ENCODE data around the gene MYL4. TPM values are rescaled to one million over a fixed set of nuclear protein-coding genes. Genes with fewer than 3 reads are reported as not detected.

MYL4 gene
- total RNA-seq, 1 donor from 2014 or later = 7.6 TPM

GRCh38 chr17:47230864-47231263, 21.7 kb downstream of the MYL4 start:
- no peaks in the 10 kb centered on the region for H3K9me3 Mint-ChIP-seq (ENCODE audit: unreplicated experiment)
- H3K36me3 Mint-ChIP-seq (ENCODE audit: unreplicated experiment) = peaks cover 5% of the 10 kb centered on the region
- H3K4me1 Mint-ChIP-seq (ENCODE audit: low read depth, unreplicated experiment) = no peaks in the 10 kb centered on the region
- no peak for DNase-seq
- no peak overlapping the region for H3K4me3 Mint-ChIP-seq (ENCODE audit: unreplicated experiment)
- TF ChIP-seq, protein P1, sequence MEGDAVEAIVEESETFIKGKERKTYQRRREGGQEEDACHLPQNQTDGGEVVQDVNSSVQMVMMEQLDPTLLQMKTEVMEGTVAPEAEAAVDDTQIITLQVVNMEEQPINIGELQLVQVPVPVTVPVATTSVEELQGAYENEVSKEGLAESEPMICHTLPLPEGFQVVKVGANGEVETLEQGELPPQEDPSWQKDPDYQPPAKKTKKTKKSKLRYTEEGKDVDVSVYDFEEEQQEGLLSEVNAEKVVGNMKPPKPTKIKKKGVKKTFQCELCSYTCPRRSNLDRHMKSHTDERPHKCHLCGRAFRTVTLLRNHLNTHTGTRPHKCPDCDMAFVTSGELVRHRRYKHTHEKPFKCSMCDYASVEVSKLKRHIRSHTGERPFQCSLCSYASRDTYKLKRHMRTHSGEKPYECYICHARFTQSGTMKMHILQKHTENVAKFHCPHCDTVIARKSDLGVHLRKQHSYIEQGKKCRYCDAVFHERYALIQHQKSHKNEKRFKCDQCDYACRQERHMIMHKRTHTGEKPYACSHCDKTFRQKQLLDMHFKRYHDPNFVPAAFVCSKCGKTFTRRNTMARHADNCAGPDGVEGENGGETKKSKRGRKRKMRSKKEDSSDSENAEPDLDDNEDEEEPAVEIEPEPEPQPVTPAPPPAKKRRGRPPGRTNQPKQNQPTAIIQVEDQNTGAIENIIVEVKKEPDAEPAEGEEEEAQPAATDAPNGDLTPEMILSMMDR (IDR thresholded peaks at IDR 0.05; ENCODE audit: partially characterized antibody, unreplicated experiment) = no peak
- H3K27me3 Mint-ChIP-seq (ENCODE audit: unreplicated experiment) = peaks cover 6% of the 10 kb centered on the region
- H3K27ac Mint-ChIP-seq (ENCODE audit: unreplicated experiment) = no peak overlapping the region

DNA sequence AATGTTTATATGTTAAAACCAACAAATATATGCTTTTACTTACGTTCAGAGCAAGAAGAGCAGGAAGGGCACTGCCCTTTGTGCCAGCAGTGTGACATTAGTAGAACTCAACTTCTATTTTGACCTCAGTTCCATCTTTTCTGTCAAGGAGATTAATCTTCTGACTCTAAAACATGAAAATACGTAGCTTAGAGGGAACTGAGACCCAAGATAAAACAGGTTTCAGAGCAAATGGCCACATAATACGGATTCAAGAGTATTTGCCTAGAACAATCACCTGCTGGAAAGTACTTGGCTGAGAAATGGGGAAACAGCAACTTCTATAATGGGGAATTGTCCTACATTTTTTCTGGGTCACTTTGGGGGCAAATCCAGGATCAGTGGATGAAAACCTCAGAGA, 22.2 kb downstream of the MYL4 start:
- DNase-seq = no peak
- TF ChIP-seq, protein P1 (IDR thresholded peaks at IDR 0.05; ENCODE audit: partially characterized antibody, unreplicated experiment) = no peak
- Mint-ChIP-seq H3K9me3 (ENCODE audit: unreplicated experiment) (peaks cover 1% of the 10 kb centered on the region), H3K4me1 (ENCODE audit: low read depth, unreplicated experiment) (no peaks in the 10 kb centered on the region), H3K4me3 (ENCODE audit: unreplicated experiment) (no peak overlapping the region), H3K36me3 (ENCODE audit: unreplicated experiment) (peaks cover 5% of the 10 kb centered on the region), H3K27me3 (ENCODE audit: unreplicated experiment) (peaks cover 6% of the 10 kb centered on the region), H3K27ac (ENCODE audit: unreplicated experiment) (no peak overlapping the region)

DNA sequence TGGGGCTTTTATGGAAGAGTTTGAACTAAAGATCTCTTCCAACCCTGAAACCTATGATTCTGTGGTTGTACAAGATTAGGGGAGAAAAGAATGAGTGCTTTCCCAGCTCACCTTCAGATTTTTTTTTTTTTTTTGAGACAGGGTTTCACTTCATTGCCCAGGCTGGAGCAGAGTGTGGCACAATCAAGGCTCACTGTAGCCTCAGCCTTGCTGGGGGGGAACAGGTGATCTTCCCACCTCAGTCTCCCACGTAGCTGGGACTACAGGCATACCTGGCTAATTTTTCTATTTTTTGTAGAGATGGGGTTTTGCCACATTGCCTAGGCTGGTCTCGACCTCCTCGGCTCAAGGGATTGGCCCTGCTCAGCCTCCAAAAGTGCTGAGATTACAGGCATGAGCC, 22.7 kb downstream of the MYL4 start:
- TF ChIP-seq, protein P1 (IDR thresholded peaks at IDR 0.05; ENCODE audit: partially characterized antibody, unreplicated experiment) = no peak
- peaks cover 5% of the 10 kb centered on the region for H3K36me3 Mint-ChIP-seq (ENCODE audit: unreplicated experiment)
- H3K27ac Mint-ChIP-seq (ENCODE audit: unreplicated experiment) = no peak overlapping the region
- DNase-seq = no peak
- H3K27me3 Mint-ChIP-seq (ENCODE audit: unreplicated experiment) = peaks cover 6% of the 10 kb centered on the region
- H3K4me3 Mint-ChIP-seq (ENCODE audit: unreplicated experiment) = no peak overlapping the region
- H3K4me1 Mint-ChIP-seq (ENCODE audit: low read depth, unreplicated experiment) = no peaks in the 10 kb centered on the region
- peaks cover 1% of the 10 kb centered on the region for H3K9me3 Mint-ChIP-seq (ENCODE audit: unreplicated experiment)

DNA sequence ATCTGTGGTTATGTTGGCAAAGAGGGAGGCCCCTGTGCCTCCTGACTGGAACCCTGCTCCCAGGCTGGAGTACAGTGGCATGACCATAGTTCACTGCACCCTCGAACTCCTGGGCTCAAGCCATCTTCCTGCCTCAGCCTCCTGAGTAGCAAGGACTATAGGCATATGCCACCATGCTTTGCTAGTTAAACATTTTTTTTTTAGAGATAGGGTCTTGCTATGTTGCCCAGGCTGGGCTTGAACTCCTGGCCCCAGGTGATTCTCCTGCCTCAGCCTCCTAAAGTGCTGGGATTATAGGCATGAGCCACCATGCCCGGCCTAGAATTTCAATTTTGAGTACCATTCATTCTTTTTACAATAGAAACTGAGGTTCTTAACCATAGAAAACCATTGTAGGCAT, 23.3 kb downstream of the MYL4 start:
- TF ChIP-seq, protein P1 (IDR thresholded peaks at IDR 0.05; ENCODE audit: partially characterized antibody, unreplicated experiment) = no peak
- Mint-ChIP-seq H3K27me3 (ENCODE audit: unreplicated experiment) (peaks cover 6% of the 10 kb centered on the region), H3K36me3 (ENCODE audit: unreplicated experiment) (peaks cover under 1% of the 10 kb centered on the region), H3K4me3 (ENCODE audit: unreplicated experiment) (no peak overlapping the region), H3K27ac (ENCODE audit: unreplicated experiment) (no peak overlapping the region), H3K9me3 (ENCODE audit: unreplicated experiment) (peaks cover 1% of the 10 kb centered on the region), H3K4me1 (ENCODE audit: low read depth, unreplicated experiment) (no peaks in the 10 kb centered on the region)
- no peak for DNase-seq

DNA sequence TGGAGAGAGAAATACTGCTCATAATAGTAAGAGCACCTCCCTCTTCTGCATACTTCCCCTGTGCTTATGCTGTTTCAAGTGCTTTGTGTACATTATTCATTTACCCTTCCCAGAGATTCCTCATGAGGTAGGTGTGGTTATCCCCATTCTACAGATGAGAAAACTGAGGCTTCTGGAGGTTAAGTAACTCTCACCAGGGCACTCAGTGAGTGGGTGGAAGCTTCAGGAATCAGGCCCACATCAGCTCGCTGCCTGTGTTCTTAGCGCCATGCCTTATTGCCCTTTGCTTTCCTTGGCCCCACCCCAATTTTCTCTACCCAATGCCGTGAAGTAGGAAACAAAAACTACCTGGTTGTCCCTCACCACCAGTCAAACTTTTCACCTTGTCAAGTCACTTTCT, 26.4 kb downstream of the MYL4 start:
- Mint-ChIP-seq H3K4me3 (ENCODE audit: unreplicated experiment) (no peak overlapping the region), H3K9me3 (ENCODE audit: unreplicated experiment) (peaks cover 1% of the 10 kb centered on the region), H3K36me3 (ENCODE audit: unreplicated experiment) (no peaks in the 10 kb centered on the region), H3K4me1 (ENCODE audit: low read depth, unreplicated experiment) (no peaks in the 10 kb centered on the region), H3K27ac (ENCODE audit: unreplicated experiment) (no peak overlapping the region), H3K27me3 (ENCODE audit: unreplicated experiment) (peaks cover 4% of the 10 kb centered on the region)
- no peak for DNase-seq
- TF ChIP-seq, protein P1 (IDR thresholded peaks at IDR 0.05; ENCODE audit: partially characterized antibody, unreplicated experiment) = no peak

All from glutamatergic neuron (in vitro differentiated cells).